Measurements from ENCODE around the gene PHIP.

PHIP gene

DNA sequence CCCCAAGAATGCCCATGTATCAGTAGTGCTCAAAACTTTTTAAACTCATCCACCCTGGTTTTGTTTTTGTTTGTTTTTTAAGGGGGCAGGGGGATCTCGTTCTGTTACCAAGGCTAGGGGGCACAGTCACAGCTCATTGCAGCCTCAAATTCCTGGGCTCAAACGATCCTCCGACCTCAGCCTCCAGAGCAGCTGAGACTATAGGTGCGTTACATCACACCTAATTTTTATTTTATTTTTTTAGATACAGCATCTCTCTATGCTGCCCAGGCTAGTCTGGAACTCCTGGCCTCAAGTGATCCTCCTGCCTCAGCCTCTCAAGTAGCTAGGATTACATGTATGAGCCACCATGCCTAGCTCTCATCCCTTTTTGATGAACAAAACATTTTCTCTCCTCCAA lies 11.2 kb downstream of the PHIP start:
- TF ChIP-seq, protein P1, sequence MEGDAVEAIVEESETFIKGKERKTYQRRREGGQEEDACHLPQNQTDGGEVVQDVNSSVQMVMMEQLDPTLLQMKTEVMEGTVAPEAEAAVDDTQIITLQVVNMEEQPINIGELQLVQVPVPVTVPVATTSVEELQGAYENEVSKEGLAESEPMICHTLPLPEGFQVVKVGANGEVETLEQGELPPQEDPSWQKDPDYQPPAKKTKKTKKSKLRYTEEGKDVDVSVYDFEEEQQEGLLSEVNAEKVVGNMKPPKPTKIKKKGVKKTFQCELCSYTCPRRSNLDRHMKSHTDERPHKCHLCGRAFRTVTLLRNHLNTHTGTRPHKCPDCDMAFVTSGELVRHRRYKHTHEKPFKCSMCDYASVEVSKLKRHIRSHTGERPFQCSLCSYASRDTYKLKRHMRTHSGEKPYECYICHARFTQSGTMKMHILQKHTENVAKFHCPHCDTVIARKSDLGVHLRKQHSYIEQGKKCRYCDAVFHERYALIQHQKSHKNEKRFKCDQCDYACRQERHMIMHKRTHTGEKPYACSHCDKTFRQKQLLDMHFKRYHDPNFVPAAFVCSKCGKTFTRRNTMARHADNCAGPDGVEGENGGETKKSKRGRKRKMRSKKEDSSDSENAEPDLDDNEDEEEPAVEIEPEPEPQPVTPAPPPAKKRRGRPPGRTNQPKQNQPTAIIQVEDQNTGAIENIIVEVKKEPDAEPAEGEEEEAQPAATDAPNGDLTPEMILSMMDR (IDR thresholded peaks at IDR 0.05): no peak

DNA sequence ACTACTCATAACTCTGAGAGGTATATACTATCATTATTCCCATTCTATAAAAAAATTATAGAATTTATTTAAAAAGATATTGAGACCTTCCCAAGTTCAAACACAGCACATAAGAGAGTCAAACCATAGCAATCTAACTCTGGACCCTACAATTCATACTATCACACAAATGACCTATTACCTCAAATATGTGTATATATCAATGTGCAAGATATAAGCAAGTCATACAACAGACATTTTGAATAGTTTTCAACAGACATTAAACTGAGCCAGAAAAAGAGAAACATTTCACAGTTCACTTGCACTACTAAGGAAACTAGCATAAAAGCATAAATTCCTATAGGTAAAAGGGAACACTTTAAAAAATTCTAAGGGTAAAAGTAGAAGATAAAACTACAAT lies 11.7 kb downstream of the PHIP start:
- TF ChIP-seq, protein P1 (IDR thresholded peaks at IDR 0.05): no peak

DNA sequence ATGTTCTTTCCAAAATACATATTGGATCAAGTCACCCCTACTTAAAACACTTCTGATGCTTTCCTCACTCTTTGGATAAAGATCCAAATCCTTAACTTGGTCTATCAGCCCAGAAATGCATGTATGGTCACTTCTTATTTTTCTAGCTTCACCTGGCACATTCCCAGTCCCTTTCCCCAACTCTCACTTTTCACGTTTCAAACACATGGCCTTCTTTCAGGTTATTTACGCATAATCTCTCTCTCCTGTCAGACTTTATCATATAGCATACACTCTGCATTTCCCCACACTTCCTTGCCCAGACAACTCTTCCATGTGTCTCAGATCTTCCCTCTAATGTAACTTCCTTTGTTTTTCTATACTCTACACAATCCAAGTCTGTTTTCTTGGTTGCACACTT lies 12.8 kb downstream of the PHIP start:
- TF ChIP-seq, protein P1 (IDR thresholded peaks at IDR 0.05): no peak

DNA sequence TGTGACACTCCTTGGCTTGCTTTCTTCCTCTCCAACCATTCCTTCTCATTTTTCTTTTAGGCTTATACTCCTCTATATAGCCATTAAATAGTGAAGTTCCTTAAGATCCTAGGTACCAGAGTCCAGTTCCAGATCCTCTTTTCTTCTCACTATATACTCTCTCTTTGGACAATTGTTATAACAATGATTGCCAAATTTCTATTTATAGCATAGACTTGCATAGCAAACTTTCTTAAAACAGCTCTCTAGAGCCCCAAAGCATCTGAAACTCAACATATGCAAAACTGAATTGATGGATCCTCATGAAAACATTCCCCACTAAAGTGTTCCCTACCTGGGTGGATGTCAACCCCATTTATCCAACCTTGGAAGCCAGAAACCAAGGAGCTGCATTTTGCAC lies 13.4 kb downstream of the PHIP start:
- TF ChIP-seq, protein P1 (IDR thresholded peaks at IDR 0.05): no peak

DNA sequence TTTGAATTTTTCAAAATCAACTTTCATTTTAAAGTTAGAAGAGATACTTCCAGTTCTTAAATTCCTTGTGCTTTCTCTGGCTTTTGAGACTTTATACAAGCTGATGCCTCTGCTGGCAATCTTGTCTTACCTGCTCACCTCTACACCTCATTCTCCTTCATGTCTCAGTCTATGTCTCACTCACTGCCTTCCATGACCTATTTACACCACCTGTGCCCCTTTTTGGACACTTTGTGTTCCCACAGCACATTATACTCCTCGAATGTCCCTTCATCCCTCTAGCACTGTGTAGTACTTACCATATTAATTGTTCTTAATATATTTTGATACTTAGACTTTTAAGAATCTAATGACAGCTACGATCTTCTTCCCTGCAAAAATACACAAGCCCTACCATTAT lies 15.3 kb downstream of the PHIP start:
- TF ChIP-seq, protein P1 (IDR thresholded peaks at IDR 0.05): no peak

DNA sequence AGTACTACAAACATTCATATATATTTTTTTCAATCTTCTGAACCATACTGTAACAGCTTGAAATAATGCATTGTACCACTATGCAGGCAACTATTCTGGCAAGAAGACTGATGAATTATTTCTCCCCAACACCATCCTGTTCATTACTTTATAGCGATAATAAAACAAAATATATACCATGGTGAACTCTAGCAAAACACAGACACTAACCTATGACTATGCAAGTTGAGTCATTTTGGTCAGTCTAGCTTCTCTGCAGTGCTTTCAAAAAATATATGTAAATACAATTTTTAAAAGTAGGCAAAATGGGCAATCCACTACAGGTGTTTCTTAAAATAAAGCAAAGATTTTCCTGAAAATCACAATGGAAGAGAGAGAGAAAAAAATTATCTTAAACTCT lies 20.3 kb downstream of the PHIP start:
- TF ChIP-seq, protein P1 (IDR thresholded peaks at IDR 0.05): no peak

DNA sequence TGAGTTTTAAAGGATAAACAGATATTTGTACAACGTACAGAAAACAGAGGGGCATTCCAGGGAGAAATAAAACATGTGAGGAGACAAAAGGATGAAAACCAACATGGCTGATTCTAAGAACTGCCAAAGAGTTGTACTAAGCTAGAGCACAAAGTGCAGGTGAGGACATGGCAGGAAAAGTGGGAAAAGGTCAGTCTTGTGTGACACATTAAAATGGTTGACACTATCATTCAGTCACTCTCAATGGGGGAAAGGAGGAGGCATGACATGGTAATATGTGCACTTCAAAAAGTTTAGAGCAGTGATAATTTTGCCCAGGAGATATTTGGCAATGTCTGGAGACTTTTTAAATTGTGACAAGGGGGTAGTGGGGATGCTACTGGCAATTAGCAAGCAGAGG lies 21.8 kb downstream of the PHIP start:
- TF ChIP-seq, protein P1 (IDR thresholded peaks at IDR 0.05): no peak

DNA sequence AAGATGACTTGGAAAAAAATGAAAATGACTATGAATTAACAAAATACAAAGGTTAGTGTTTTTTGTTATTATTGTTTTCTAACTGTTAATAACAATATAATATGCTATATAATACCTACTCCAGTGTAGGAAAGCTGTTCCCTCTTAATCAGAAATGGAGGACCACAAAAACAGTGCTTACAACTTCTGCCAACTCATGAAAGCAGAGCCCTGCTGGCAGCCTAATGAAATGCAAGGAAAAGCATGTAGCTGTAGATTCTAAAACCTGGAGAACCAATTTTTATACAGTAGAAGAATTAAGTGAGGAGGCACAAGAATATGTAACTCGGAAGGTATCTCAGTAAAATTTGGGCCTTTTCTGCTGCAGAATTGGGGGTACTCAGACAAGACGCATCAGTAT lies 29.4 kb downstream of the PHIP start:
- TF ChIP-seq, protein P1 (IDR thresholded peaks at IDR 0.05): peak; percentile 27; the same call in 1 of the 2 replicates

All from LNCAP (cell line).